Pons (tissue), 1 donor: ENCODE results near the gene ARHGDIB.

Source experiments
- DNase-seq: peaks from one replicate; pipeline ENCODE4 v3.0.0-alpha.2; 2016; ENCODE audit warnings: low spot score

The ARHGDIB gene

GRCh38 chr12:14956024-14956891, 5.1 kb downstream of the ARHGDIB start:
- DNase-seq, result no peak

GRCh38 chr12:14954269-14954668, 7.1 kb downstream of the ARHGDIB start:
- DNase-seq, result no peak

GRCh38 chr12:14953752-14954151, 7.6 kb downstream of the ARHGDIB start:
- DNase-seq, result no peak

- peak; percentile 30 for DNase-seq
Measured at GRCh38 chr12:14952299-14952921, 9.0 kb downstream of the ARHGDIB start.

GRCh38 chr12:14951851-14952250, 9.6 kb downstream of the ARHGDIB start:
- DNase-seq, result no peak

GRCh38 chr12:14950982-14951746, 10.2 kb downstream of the ARHGDIB start:
- no peak for DNase-seq

GRCh38 chr12:14950421-14950820, 11.0 kb downstream of the ARHGDIB start:
- DNase-seq, result no peak

GRCh38 chr12:14949631-14950030, 11.8 kb downstream of the ARHGDIB start:
- no peak for DNase-seq

GRCh38 chr12:14948672-14949071, 12.7 kb downstream of the ARHGDIB start:
- peak; percentile 79 for DNase-seq

- DNase-seq, result no peak
Measured at GRCh38 chr12:14946861-14947260, 14.5 kb downstream of the ARHGDIB start.

GRCh38 chr12:14946162-14946561, 15.2 kb downstream of the ARHGDIB start:
- no peak for DNase-seq

GRCh38 chr12:14942196-14942931, 19.0 kb downstream of the ARHGDIB start:
- no peak for DNase-seq

GRCh38 chr12:14941369-14941768, 20.0 kb downstream of the ARHGDIB start:
- no peak for DNase-seq

GRCh38 chr12:14938301-14938700, 23.1 kb downstream of the ARHGDIB start, which contains the start of gene ERP27:
ERP27 (minus strand) TSS chr12:14938537; CDS start chr12:14938508, 29 bp downstream.
- no peak for DNase-seq

- no peak for DNase-seq
Measured at GRCh38 chr12:14937689-14938088, 23.7 kb downstream of the ARHGDIB start.

GRCh38 chr12:14937014-14937413, 24.4 kb downstream of the ARHGDIB start:
- DNase-seq, result no peak

GRCh38 chr12:14936224-14936861, 25.1 kb downstream of the ARHGDIB start:
- DNase-seq, result no peak

GRCh38 chr12:14935031-14935430, 26.4 kb downstream of the ARHGDIB start:
- no peak for DNase-seq

- DNase-seq, result no peak
Measured at GRCh38 chr12:14934511-14934910, 26.9 kb downstream of the ARHGDIB start.

GRCh38 chr12:14931791-14932560, 29.4 kb downstream of the ARHGDIB start:
- no peak for DNase-seq

GRCh38 chr12:14931359-14931758, 30.0 kb downstream of the ARHGDIB start:
- DNase-seq, result no peak
